Measurements from ENCODE around the gene GSC2. TPM values are rescaled to one million over a fixed set of nuclear protein-coding genes. Genes with fewer than 3 reads are reported as not detected.

GSC2 gene
- total and polyA plus RNA-seq, 9 of the 15 experiments (the other 6 are each of a cell fraction or from before 2014, with no cell fraction given) = not detected

DNA sequence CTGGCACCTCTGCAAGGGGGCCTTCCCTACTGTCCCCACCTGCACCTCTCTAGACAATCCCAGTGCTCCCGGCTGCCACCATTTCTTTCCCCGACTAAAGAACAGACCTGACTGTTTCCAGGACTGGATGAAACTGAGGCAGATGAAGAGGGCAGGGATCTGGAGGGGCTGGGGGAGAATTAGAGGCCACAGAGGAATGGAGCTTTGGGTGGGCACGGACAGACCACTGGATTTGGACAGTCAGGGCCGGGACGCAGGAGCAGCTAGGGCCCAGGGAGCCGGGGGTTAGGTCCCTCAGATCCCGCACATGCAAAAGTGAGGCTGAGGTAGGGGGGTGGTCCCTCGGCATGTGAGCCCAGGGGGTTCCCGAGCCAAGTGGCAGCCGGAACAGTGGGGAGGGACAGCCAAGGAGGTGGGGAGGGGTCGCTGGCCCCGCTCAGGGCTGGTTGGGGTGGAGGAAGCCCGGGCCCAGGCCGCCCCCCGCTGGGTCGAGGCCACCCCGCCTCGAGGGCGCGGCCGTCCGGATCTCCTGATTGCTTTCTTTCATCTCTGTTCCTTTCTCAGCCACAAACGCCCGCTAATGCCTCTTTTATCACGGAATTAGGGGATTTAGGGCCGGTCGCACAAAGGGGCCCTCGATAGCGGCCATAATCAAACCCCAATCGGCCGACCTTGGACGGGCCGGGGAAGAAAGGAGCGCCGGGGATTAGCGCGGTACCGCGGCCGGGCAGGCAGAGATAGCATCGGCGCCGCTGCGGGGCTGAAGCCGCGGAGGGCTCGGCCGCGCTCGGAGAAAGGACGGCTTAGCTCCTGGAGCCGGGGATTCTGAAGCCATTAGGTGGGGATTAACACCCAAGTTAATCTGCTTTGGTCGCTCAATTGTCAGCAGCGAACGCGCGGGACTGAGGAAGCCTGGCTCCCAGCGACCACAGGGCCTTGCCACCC lies 19.2 kb upstream of the GSC2 start (continued):
- TF ChIP-seq, protein P1, sequence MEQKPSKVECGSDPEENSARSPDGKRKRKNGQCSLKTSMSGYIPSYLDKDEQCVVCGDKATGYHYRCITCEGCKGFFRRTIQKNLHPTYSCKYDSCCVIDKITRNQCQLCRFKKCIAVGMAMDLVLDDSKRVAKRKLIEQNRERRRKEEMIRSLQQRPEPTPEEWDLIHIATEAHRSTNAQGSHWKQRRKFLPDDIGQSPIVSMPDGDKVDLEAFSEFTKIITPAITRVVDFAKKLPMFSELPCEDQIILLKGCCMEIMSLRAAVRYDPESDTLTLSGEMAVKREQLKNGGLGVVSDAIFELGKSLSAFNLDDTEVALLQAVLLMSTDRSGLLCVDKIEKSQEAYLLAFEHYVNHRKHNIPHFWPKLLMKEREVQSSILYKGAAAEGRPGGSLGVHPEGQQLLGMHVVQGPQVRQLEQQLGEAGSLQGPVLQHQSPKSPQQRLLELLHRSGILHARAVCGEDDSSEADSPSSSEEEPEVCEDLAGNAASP (IDR thresholded peaks at IDR 0.05) = no peak
- TF ChIP-seq, protein P2, sequence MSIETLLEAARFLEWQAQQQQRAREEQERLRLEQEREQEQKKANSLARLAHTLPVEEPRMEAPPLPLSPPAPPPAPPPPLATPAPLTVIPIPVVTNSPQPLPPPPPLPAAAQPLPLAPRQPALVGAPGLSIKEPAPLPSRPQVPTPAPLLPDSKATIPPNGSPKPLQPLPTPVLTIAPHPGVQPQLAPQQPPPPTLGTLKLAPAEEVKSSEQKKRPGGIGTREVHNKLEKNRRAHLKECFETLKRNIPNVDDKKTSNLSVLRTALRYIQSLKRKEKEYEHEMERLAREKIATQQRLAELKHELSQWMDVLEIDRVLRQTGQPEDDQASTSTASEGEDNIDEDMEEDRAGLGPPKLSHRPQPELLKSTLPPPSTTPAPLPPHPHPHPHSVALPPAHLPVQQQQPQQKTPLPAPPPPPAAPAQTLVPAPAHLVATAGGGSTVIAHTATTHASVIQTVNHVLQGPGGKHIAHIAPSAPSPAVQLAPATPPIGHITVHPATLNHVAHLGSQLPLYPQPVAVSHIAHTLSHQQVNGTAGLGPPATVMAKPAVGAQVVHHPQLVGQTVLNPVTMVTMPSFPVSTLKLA (conservative IDR thresholded peaks at IDR 0.05) = no peak
- no peak for TF ChIP-seq CBX1 (IDR thresholded peaks at IDR 0.05; ENCODE audit: low read depth)
- no peak for TF ChIP-seq STAT5A (IDR thresholded peaks at IDR 0.05; ENCODE audit: borderline replicate concordance, low read length)
- TF ChIP-seq SMAD1 (IDR thresholded peaks at IDR 0.05; ENCODE audit: low read depth, low read length, partially characterized antibody) = peak; percentile 52
- TF ChIP-seq SMAD4 (CRISPR knock-in tag; conservative IDR thresholded peaks at IDR 0.05) = peak; percentile 87
- TF ChIP-seq, protein P3, sequence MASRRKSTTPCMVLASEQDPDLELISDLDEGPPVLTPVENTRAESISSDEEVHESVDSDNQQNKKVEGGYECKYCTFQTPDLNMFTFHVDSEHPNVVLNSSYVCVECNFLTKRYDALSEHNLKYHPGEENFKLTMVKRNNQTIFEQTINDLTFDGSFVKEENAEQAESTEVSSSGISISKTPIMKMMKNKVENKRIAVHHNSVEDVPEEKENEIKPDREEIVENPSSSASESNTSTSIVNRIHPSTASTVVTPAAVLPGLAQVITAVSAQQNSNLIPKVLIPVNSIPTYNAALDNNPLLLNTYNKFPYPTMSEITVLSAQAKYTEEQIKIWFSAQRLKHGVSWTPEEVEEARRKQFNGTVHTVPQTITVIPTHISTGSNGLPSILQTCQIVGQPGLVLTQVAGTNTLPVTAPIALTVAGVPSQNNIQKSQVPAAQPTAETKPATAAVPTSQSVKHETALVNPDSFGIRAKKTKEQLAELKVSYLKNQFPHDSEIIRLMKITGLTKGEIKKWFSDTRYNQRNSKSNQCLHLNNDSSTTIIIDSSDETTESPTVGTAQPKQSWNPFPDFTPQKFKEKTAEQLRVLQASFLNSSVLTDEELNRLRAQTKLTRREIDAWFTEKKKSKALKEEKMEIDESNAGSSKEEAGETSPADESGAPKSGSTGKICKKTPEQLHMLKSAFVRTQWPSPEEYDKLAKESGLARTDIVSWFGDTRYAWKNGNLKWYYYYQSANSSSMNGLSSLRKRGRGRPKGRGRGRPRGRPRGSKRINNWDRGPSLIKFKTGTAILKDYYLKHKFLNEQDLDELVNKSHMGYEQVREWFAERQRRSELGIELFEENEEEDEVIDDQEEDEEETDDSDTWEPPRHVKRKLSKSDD (conservative IDR thresholded peaks at IDR 0.05; ENCODE audit: low read length) = no peak
- no peak for TF ChIP-seq MCM7 (IDR thresholded peaks at IDR 0.05)
- TF ChIP-seq KLF16 (IDR thresholded peaks at IDR 0.05) = no peak
- TF ChIP-seq, protein P4, sequence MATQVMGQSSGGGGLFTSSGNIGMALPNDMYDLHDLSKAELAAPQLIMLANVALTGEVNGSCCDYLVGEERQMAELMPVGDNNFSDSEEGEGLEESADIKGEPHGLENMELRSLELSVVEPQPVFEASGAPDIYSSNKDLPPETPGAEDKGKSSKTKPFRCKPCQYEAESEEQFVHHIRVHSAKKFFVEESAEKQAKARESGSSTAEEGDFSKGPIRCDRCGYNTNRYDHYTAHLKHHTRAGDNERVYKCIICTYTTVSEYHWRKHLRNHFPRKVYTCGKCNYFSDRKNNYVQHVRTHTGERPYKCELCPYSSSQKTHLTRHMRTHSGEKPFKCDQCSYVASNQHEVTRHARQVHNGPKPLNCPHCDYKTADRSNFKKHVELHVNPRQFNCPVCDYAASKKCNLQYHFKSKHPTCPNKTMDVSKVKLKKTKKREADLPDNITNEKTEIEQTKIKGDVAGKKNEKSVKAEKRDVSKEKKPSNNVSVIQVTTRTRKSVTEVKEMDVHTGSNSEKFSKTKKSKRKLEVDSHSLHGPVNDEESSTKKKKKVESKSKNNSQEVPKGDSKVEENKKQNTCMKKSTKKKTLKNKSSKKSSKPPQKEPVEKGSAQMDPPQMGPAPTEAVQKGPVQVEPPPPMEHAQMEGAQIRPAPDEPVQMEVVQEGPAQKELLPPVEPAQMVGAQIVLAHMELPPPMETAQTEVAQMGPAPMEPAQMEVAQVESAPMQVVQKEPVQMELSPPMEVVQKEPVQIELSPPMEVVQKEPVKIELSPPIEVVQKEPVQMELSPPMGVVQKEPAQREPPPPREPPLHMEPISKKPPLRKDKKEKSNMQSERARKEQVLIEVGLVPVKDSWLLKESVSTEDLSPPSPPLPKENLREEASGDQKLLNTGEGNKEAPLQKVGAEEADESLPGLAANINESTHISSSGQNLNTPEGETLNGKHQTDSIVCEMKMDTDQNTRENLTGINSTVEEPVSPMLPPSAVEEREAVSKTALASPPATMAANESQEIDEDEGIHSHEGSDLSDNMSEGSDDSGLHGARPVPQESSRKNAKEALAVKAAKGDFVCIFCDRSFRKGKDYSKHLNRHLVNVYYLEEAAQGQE (IDR thresholded peaks at IDR 0.05; ENCODE audit: borderline replicate concordance) = no peak
- TF ChIP-seq, protein P4 (CRISPR knock-in tag; IDR thresholded peaks at IDR 0.05; ENCODE audit: low read depth) = no peak
- TF ChIP-seq TGIF2 (CRISPR knock-in tag; IDR thresholded peaks at IDR 0.05) = no peak

All from K562 (cell line).